ENCODE measurements around the gene MLLT3.

GRCh38 chr9:20446248-20446647 lies 176.1 kb downstream of the MLLT3 start:
- TF ChIP-seq CTCF (IDR thresholded peaks at IDR 0.05) = no peak
- no peak for TF ChIP-seq POLR2A (IDR thresholded peaks at IDR 0.05)

Data from vagina (tissue), 2 donors.